B cell (primary cell): ENCODE measurements around the gene ACSM2A.
"Not testable (repeated sequence)": the region's sequence is repeated elsewhere in the genome, so short reads cannot be mapped to it uniquely, and the experiment has no call there.

Experiments
- CTCF ChIP-seq: fragments of 200-600 bp; IDR thresholded peaks from one replicate; pipeline ENCODE4 v1.8.0; 2022; ENCODE audit warnings: antibody characterized with exemption, mild to moderate bottlenecking
- EZH2 ChIP-seq: IDR thresholded peaks from 2 replicates; pipeline ENCODE4 v1.6.1; 2012; ENCODE audit warnings: borderline replicate concordance, low read depth, mild to moderate bottlenecking, moderate library complexity, low read length; ENCODE audit not compliant: insufficient read depth, poor library complexity, severe bottlenecking

GRCh38 chr16:20427401-20427797 lies 23.9 kb upstream of the ACSM2A start:
- not testable (repeated sequence) for TF ChIP-seq CTCF, EZH2
